Fibroblast of skin of left quadriceps (primary cell): ENCODE measurements around the gene RSPH3.
"Not testable (repeated sequence)": the region's sequence is repeated elsewhere in the genome, so short reads cannot be mapped to it uniquely, and the experiment has no call there.

Source experiments
- DNase-seq, 2 experiments: peaks; one replicate each; pipeline ENCODE4 v3.0.0-alpha.2; 2013; ENCODE audit warnings: low read depth in 2 of 2

The RSPH3 gene, protein sequence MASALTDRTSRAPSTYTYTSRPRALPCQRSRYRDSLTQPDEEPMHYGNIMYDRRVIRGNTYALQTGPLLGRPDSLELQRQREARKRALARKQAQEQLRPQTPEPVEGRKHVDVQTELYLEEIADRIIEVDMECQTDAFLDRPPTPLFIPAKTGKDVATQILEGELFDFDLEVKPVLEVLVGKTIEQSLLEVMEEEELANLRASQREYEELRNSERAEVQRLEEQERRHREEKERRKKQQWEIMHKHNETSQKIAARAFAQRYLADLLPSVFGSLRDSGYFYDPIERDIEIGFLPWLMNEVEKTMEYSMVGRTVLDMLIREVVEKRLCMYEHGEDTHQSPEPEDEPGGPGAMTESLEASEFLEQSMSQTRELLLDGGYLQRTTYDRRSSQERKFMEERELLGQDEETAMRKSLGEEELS

DNA sequence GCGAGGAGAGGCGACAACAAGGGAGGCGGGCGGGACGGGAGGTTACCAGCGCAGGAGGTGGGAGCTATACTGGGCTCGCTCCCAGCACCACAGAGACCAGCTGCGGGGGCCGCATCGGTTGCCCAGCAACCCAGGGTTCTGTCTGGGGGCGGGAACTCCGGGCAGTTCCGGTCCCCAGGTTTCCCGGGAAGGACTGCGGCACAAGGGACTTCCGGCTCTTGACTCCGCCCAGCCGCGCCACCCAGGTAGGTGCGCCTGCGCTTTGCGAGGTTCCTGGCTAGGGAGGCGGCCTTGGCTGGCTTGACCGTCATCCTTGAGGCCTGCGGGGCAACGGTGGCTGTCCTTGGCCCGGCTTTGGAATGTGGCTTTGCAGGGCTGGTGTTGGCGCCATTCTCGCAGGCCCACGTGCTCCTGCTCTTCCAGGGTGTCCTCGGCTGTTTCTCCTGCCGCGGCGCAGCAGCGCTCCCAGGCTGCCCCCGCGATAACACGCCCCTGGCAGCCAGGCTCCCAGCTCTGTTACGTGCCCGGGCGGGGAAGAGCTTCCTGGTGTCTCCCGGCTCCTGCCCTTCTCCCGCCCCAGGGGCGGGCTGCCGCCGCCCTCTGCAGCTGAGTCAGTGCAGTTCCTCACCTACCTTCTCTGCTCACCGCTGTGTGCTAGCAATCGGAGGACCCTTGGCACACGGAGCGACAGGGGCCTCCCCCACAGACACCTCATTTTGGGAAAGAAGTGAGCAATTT lies at the start of gene RSPH3:
RSPH3 (minus strand) TSS at position 537 of the 738 bp plus-strand sequence. CDS start 652 bp downstream, outside the sequence.
- peak; percentile 76 to 79 for DNase-seq

DNA sequence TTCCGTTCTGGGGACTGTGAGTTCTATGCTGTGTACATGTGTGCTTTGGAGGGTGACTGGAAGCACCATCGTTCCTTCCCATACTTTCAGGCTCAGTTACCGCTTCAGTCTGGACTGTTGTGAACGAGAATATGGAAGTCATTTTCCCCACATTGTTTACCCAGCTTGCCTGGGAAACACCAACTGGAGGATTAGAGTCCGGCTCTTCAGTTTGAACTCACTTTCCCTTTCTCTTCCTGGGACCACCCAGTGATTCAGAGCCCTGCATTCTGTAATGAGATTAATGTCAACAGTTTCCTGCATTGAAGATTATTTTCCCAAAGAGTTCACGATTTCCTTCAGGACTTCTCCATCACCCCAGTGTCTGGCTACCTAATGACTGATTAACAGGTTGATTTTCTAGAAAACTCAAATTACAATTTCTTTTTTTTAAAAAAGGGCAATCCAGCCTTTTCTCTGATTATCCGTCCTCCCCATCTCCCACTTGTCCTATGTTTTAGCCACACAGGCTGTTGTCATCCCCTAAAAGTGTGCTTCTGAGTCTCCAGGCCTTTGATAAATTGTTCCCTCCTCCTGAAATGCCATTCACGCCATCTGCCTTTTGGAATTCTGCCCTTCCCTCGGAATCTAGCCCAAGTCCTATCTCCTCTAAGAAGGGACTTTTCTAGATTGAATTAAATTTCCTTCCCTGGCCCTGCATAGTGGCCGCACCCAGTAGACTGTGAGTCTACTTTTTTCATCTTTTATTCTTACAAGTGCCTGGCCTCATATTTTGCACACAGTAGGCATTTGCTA lies 48.1 kb upstream of the RSPH3 start:
- DNase-seq, result no peak

DNA sequence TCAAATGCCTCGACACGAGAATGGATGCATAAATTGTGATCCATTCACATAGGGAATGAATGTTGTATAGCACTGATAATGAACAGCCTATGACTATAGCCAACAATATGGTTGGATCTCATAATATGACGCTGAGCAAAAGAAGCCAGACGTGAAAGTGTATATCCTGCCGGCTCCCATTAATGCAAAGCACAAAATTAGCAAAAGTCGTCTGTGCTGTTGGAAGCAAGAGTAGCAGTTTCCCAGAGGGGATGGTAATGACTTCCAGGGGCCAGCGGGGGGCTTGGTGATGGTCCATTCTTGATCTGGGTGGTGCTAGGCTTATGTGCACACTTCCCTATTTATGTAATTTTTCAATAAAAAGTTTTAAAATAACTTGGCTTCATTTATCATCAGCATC lies 45.8 kb upstream of the RSPH3 start:
- no peak for DNase-seq

- DNase-seq, result no peak
These were observed 45.1 kb upstream of the RSPH3 start, which contains the start of gene TAGAP for GRCh38 chr6:159044899-159045727. TAGAP (minus strand) TSS chr6:159044991; CDS start chr6:159044146, 845 bp downstream.

DNA sequence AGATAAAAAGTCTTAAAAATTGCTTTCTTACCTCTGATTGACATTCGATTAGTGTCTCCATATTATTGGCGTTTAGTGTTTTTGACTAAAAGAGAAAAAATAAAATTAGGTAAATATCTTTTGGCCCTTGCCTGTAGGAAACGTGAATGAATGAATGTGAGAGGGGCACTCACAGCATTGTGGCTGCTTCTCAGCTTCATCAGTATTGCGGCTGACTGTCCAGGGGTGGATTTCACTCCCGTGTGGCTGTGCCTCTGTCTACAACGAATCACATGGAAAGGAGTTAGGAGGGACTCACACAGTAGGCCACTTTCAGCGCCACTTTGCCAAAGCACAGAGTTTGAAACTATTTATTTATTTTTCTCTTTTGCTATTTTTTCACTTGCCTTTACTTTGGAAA lies 43.9 kb upstream of the RSPH3 start:
- DNase-seq, result no peak

DNA sequence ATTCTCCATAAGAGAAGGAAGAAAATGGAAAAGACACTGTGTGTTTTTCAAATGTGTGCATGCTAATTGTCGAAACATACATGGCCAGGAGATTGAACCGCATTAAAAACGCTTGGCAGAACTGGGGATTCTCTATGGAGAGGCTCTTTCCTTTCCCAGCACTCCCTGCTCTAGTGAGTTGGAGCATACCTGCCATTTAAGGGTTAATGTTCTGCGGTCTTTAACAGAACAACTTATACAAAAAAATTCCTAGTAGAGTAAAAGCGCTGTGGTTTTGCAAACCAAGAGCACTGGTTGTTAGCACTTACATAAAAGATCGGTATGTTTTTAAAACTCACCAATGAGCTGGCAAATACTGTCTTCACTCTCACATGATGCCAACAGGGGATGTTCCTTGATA lies 43.2 kb upstream of the RSPH3 start:
- DNase-seq, result no peak

DNA sequence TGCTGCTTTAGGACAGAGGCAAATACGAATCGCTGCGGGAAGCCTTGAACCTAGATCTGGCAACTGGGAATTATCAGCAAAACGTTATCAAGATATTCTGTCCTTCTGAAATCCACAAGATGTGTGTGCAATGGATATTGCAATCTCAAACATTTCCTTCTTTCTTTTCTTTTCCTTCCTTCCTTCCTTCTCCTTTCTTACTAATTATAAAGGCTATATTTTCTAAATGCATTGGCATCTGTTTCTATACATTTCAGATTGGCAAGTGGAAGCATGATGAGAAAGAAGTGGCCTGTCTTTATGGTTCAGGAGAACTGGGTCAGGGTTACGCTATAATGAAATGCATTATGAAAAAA lies 42.8 kb upstream of the RSPH3 start:
- no peak for DNase-seq

GRCh38 chr6:159042003-159042825 lies 42.2 kb upstream of the RSPH3 start:
- peak in 1 of 2 experiments; percentile 12 for DNase-seq

GRCh38 chr6:159041181-159041580 lies 41.2 kb upstream of the RSPH3 start:
- no peak for DNase-seq

DNA sequence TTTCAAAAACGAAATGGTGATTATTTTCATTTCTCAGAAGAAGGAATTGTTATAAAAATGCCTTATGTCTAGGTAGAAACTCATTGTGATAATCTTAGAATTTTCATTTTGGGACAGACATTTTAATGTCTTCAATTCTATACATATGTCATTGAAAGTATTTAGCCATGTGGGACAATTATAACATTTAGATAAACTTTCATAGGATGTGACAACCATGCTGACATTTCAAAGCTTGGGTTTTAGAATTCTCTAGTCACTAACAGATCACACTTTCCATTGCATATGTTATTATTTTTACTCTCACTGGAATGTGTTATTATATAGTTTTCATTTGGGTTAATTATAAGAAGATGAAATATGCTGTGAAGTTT lies 39.9 kb upstream of the RSPH3 start:
- DNase-seq, result no peak

DNA sequence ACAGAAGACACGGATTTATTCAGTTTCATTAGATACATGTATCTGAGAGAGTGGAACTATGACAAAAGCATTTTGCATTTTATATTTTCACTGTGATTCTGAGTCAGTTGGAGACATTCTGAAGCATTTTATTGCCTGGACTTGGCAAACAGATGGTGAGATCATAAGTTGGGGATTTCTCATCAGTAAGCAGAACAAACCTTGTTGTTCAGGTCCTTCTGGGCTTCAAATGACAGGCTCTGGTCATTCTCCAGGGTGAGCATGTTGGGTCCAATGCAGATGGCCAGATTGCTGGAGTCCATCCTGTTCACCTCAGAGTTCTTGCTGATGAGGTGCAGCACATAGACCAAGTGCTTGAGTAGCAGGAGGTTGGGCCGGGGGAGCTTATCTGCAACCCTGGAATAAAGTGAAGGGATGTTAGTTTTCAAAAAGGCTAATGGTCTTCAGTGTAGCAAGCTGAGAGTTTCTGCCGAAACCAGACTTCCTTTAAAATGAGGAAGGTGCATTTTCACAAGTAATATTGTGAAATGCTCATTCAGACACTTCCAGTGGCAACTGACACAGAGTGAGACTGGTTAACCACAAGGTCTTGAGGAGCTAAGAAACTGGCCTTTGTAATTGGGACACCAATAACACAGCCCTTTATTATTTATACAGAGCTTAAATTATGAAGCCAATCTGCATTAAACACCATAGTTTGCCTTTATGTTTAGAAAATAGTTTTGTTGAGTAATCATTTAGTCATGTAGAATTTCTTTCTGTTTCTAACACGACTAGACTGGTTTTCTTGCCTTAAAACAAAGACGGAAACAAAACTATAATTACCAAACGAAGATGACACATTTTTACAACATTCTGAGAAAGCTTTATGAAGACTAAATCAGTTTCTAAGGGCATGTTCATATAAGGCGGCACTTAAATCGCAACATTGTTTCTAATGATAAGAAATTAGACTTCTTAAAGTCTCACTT lies 39.2 kb upstream of the RSPH3 start:
- DNase-seq, result peak in 1 of 2 experiments; percentile 10

- not testable (repeated sequence) for DNase-seq
These were observed 38.3 kb upstream of the RSPH3 start for GRCh38 chr6:159038318-159038717.

GRCh38 chr6:159037756-159038290 lies 37.8 kb upstream of the RSPH3 start:
- no peak for DNase-seq

GRCh38 chr6:159036673-159037072 lies 36.7 kb upstream of the RSPH3 start:
- no peak for DNase-seq

DNA sequence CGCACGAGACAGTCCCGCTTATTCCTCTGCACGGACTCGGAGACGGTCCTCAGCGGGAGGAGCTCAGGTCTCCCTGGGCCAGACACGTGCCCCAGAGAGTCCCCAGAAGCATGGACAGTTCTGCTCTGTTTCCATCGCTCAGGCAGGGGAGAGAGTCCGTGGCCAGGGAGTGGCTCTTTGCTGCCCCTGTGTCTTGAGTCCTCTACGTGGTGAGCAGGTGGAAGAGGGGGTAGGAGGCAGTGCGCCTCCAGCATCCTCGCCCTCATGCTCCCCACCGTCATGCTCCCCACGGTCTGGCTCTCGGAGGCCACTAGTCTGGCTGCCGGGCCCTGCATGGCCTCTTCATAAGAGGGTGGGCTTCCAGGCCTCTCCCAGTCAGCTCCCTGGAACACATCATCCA lies 35.9 kb upstream of the RSPH3 start:
- no peak for DNase-seq

- DNase-seq, result no peak
These were observed 33.4 kb upstream of the RSPH3 start for GRCh38 chr6:159033160-159034049.

DNA sequence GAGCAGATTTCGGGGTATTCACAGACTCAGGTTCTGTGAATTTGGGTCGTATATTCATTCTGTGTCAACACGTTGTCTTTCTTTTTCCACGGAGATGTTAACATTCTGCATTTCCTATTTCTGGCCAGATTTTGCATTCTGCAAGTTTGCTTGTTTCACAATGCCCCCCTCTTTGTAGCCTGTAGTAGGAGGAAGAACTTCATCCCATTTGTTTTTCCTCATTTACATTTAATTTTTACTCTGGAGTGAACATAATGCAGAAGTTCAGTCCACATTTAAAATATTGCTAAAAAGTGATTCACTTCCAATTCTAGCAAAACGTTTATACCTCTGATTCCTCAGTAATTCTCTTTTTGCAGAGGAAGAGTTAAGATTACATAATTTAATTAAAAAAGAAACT lies 31.8 kb upstream of the RSPH3 start:
- no peak for DNase-seq

DNA sequence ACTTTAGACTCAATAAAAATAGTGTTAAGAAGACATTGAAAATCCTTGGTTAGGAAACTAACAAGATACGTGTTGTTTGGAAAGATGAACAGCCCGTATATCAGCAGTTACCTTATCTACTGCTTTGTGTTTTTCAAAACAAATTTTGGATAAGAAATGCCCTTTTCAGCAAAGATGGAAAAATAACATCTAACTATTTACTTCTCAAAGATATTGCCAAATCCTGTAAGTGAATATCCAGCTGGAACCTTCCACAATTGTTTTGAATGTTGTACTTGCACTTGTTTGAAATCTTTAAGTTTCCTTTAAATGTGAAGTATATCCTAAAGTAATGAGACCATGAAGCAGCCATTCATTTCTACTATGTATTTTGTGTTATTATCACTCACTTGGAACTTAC lies 30.2 kb upstream of the RSPH3 start:
- no peak for DNase-seq
